GM23338 (cell line): ENCODE results near the gene KCNF1. TPM values are rescaled to one million over a fixed set of nuclear protein-coding genes. Genes with fewer than 3 reads are reported as not detected.

Experiments used
- ATAC-seq: fragments of 200-7000 bp; cut with Tn5 transposase; 3 replicates; pipeline ENCODE4 v1.9.1; 2020
- DNase-seq: peaks from one replicate; pipeline ENCODE4 v3.0.0-alpha.2; 2015; ENCODE audit warnings: low spot score
- H2AFZ ChIP-seq: fragments of 200-600 bp; sonication (generic); 2 replicates; pipeline ENCODE4 v1.8.0; 2016; ENCODE audit warnings: antibody characterized with exemption, mild to moderate bottlenecking, moderate library complexity
- H3F3A ChIP-seq: fragments of 200-600 bp; sonication (generic); replicated peaks from 2 replicates; pipeline ENCODE4 v1.8.0; 2017; ENCODE audit warnings: antibody characterized with exemption, mixed run types, low read depth
- H3K27ac ChIP-seq: fragments of 200-600 bp; sonication (generic); 2 replicates; pipeline ENCODE4 v1.6.1; 2016; ENCODE audit warnings: low read depth
- H3K27me3 ChIP-seq: fragments of 200-600 bp; sonication (generic); 2 replicates; pipeline ENCODE4 v1.8.0; 2016; ENCODE audit warnings: mild to moderate bottlenecking, mixed run types, moderate library complexity; ENCODE audit not compliant: insufficient read depth
- H3K36me3 ChIP-seq: fragments of 200-600 bp; sonication (generic); 2 replicates; pipeline ENCODE4 v1.8.0; 2016; ENCODE audit warnings: mild to moderate bottlenecking; ENCODE audit not compliant: insufficient read depth
- H3K4me1 ChIP-seq: fragments of 200-600 bp; sonication (generic); 2 replicates; pipeline ENCODE4 v1.8.0; 2016; ENCODE audit warnings: mild to moderate bottlenecking, moderate library complexity; ENCODE audit not compliant: insufficient read depth
- H3K4me2 ChIP-seq: fragments of 200-600 bp; sonication (generic); 2 replicates; pipeline ENCODE4 v1.7.1; 2017; ENCODE audit warnings: mixed run types
- H3K4me3 ChIP-seq: fragments of 200-600 bp; sonication (generic); 2 replicates; pipeline ENCODE4 v1.6.1; 2016; ENCODE audit warnings: mixed run types
- H3K79me2 ChIP-seq: fragments of 200-600 bp; sonication (generic); replicated peaks from 2 replicates; pipeline ENCODE4 v1.8.0; 2017; ENCODE audit warnings: mild to moderate bottlenecking; ENCODE audit not compliant: insufficient read depth
- H3K9me2 ChIP-seq: fragments of 200-600 bp; sonication (generic); 2 replicates; pipeline ENCODE4 v1.8.0; 2017; ENCODE audit not compliant: insufficient read depth
- H4K20me1 ChIP-seq: fragments of 200-600 bp; sonication (generic); replicated peaks from 2 replicates; pipeline ENCODE4 v1.8.0; 2017; ENCODE audit warnings: mild to moderate bottlenecking; ENCODE audit not compliant: insufficient read depth
- H3K27ac Mint-ChIP-seq: 2 replicates; pipeline ENCODE4 v1.8.0; 2020; ENCODE audit warnings: inconsistent platforms, mild to moderate bottlenecking, moderate library complexity, mixed read lengths
- H3K27me3 Mint-ChIP-seq: 3 replicates; pipeline ENCODE4 v1.8.0; 2022; ENCODE audit warnings: low read depth, mild to moderate bottlenecking, moderate library complexity, mixed read lengths, inconsistent platforms; ENCODE audit not compliant: insufficient read depth, poor library complexity
- H3K36me3 Mint-ChIP-seq: 3 replicates; pipeline ENCODE4 v1.8.0; 2021; ENCODE audit warnings: low read depth, mild to moderate bottlenecking, inconsistent platforms, moderate library complexity, mixed read lengths
- H3K4me1 Mint-ChIP-seq: 3 replicates; pipeline ENCODE4 v1.8.0; 2020; ENCODE audit warnings: mild to moderate bottlenecking, inconsistent platforms, mixed read lengths
- H3K4me3 Mint-ChIP-seq: 3 replicates; pipeline ENCODE4 v1.8.0; 2021; ENCODE audit warnings: moderate library complexity, mild to moderate bottlenecking, inconsistent platforms, mixed read lengths
- H3K9me3 Mint-ChIP-seq: 3 replicates; pipeline ENCODE4 v1.8.0; 2020; ENCODE audit warnings: moderate library complexity, mild to moderate bottlenecking, inconsistent platforms, mixed read lengths
- CREB1 ChIP-seq: fragments of 250-450 bp; sonication (Bioruptor Pico); IDR thresholded peaks from 2 replicates; pipeline ENCODE4 v1.5.0; 2020; ENCODE audit warnings: low read depth, mild to moderate bottlenecking, moderate library complexity
- CTCF ChIP-seq, 2 experiments: fragments of 200-600 bp in 1 of 2; sonication (generic) in 1 of 2; conservative IDR thresholded peaks; 2 replicates each; pipeline versions ENCODE4 v1.5.1 to v1.6.1; 2016 to 2017; ENCODE audit warnings: antibody characterized with exemption in 2 of 2, low read depth in 2 of 2, mild to moderate bottlenecking in 2 of 2, moderate library complexity in 1 of 2
- EZH2phosphoT487 ChIP-seq: fragments of 200-600 bp; sonication (generic); IDR thresholded peaks from one replicate; pipeline ENCODE4 v1.8.1; 2018; ENCODE audit warnings: antibody characterized with exemption; ENCODE audit not compliant: unreplicated experiment
- POLR2AphosphoS5 ChIP-seq: IDR thresholded peaks from 2 replicates; pipeline ENCODE4 v1.6.1; 2016; ENCODE audit warnings: antibody characterized with exemption, low read depth
- REST ChIP-seq: IDR thresholded peaks from one replicate; pipeline ENCODE4 v1.6.1; 2018; ENCODE audit warnings: antibody characterized with exemption; ENCODE audit not compliant: unreplicated experiment
- ZNF114 ChIP-seq: fragments of 250-450 bp; sonication (Bioruptor Pico); IDR thresholded peaks from 2 replicates; pipeline ENCODE4 v1.5.0; 2020; ENCODE audit warnings: mild to moderate bottlenecking, moderate library complexity
- polyA plus RNA-seq: library from polyadenylated mRNA; unstranded; fragments of >200 nt; fragmentation: Nextera tagmentation; extraction: Ambion mirVana; gene quantifications from 2 replicates; pipeline ENCODE4 v1.2.1, GENCODE V29; 2016
- total RNA-seq: library from RNA; depleted of rRNA; stranded (reverse); fragments of >200 nt; shearing (Covaris generic); gene quantifications from 2 replicates; pipeline ENCODE4 v1.2.3, GENCODE V29; 2014
- TF ChIP-seq, protein P1 (sequence below): fragments of 250-450 bp; sonication (Bioruptor Pico); IDR thresholded peaks from 2 replicates; pipeline ENCODE4 v1.5.0; 2020; ENCODE audit warnings: mild to moderate bottlenecking, moderate library complexity
- TF ChIP-seq, protein P2 (sequence below): IDR thresholded peaks from 2 replicates; pipeline ENCODE4 v1.6.1; 2016; ENCODE audit warnings: antibody characterized with exemption

Gene KCNF1
- total and polyA plus RNA-seq, 2 experiments from 2014 or later = 0.11 to 1.5 TPM

GRCh38 chr2:10892796-10893350 is 18.9 kb upstream of the KCNF1 start:
- Mint-ChIP-seq H3K27me3 (no peaks in the 10 kb centered on the region), H3K36me3 (no peaks in the 10 kb centered on the region), H3K9me3 (no peaks in the 10 kb centered on the region), H3K27ac (no peak overlapping the region), H3K4me3 (no peak overlapping the region), H3K4me1 (peaks cover 11% of the 10 kb centered on the region)
- no peak overlapping the region for H2AFZ ChIP-seq
- no peak overlapping the region for H3K27ac ChIP-seq
- no peak for DNase-seq
- no peaks in the 10 kb centered on the region for H3K27me3 ChIP-seq
- H3F3A ChIP-seq = no peaks in the 10 kb centered on the region
- H3K9me2 ChIP-seq = no peaks in the 10 kb centered on the region
- TF ChIP-seq EZH2phosphoT487 = no peak
- no peak for TF ChIP-seq CTCF (conservative IDR thresholded peaks at IDR 0.05; ENCODE audit: low read depth in 2 of 2)
- no peak for TF ChIP-seq CREB1 (CRISPR knock-in tag)
- TF ChIP-seq ZNF114 (CRISPR knock-in tag) = no peak
- TF ChIP-seq, protein P1, sequence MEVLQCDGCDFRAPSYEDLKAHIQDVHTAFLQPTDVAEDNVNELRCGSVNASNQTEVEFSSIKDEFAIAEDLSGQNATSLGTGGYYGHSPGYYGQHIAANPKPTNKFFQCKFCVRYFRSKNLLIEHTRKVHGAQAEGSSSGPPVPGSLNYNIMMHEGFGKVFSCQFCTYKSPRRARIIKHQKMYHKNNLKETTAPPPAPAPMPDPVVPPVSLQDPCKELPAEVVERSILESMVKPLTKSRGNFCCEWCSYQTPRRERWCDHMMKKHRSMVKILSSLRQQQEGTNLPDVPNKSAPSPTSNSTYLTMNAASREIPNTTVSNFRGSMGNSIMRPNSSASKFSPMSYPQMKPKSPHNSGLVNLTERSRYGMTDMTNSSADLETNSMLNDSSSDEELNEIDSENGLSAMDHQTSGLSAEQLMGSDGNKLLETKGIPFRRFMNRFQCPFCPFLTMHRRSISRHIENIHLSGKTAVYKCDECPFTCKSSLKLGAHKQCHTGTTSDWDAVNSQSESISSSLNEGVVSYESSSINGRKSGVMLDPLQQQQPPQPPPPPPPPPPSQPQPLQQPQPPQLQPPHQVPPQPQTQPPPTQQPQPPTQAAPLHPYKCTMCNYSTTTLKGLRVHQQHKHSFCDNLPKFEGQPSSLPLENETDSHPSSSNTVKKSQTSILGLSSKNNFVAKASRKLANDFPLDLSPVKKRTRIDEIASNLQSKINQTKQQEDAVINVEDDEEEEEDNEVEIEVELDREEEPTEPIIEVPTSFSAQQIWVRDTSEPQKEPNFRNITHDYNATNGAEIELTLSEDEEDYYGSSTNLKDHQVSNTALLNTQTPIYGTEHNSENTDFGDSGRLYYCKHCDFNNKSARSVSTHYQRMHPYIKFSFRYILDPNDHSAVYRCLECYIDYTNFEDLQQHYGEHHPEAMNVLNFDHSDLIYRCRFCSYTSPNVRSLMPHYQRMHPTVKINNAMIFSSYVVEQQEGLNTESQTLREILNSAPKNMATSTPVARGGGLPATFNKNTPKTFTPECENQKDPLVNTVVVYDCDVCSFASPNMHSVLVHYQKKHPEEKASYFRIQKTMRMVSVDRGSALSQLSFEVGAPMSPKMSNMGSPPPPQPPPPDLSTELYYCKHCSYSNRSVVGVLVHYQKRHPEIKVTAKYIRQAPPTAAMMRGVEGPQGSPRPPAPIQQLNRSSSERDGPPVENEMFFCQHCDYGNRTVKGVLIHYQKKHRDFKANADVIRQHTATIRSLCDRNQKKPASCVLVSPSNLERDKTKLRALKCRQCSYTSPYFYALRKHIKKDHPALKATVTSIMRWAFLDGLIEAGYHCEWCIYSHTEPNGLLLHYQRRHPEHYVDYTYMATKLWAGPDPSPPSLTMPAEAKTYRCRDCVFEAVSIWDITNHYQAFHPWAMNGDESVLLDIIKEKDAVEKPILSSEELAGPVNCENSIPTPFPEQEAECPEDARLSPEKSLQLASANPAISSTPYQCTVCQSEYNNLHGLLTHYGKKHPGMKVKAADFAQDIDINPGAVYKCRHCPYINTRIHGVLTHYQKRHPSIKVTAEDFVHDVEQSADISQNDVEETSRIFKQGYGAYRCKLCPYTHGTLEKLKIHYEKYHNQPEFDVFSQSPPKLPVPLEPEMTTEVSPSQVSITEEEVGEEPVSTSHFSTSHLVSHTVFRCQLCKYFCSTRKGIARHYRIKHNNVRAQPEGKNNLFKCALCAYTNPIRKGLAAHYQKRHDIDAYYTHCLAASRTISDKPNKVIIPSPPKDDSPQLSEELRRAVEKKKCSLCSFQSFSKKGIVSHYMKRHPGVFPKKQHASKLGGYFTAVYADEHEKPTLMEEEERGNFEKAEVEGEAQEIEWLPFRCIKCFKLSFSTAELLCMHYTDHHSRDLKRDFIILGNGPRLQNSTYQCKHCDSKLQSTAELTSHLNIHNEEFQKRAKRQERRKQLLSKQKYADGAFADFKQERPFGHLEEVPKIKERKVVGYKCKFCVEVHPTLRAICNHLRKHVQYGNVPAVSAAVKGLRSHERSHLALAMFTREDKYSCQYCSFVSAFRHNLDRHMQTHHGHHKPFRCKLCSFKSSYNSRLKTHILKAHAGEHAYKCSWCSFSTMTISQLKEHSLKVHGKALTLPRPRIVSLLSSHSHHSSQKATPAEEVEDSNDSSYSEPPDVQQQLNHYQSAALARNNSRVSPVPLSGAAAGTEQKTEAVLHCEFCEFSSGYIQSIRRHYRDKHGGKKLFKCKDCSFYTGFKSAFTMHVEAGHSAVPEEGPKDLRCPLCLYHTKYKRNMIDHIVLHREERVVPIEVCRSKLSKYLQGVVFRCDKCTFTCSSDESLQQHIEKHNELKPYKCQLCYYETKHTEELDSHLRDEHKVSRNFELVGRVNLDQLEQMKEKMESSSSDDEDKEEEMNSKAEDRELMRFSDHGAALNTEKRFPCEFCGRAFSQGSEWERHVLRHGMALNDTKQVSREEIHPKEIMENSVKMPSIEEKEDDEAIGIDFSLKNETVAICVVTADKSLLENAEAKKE = no peak
- no peak for TF ChIP-seq REST
- no peak for TF ChIP-seq POLR2AphosphoS5
- TF ChIP-seq, protein P2, sequence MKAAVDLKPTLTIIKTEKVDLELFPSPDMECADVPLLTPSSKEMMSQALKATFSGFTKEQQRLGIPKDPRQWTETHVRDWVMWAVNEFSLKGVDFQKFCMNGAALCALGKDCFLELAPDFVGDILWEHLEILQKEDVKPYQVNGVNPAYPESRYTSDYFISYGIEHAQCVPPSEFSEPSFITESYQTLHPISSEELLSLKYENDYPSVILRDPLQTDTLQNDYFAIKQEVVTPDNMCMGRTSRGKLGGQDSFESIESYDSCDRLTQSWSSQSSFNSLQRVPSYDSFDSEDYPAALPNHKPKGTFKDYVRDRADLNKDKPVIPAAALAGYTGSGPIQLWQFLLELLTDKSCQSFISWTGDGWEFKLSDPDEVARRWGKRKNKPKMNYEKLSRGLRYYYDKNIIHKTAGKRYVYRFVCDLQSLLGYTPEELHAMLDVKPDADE = no peak
- no peak for ATAC-seq
- no peaks in the 10 kb centered on the region for H3K79me2 ChIP-seq
- no peak overlapping the region for H3K4me3 ChIP-seq
- no peak overlapping the region for H3K4me2 ChIP-seq
- H4K20me1 ChIP-seq = no peaks in the 10 kb centered on the region
- no peaks in the 10 kb centered on the region for H3K36me3 ChIP-seq
- H3K4me1 ChIP-seq = peaks cover 4% of the 10 kb centered on the region; the same call in 1 of the 2 replicates
